T-helper 1 cell treated with Interleukin-12 subunit alpha and Interleukin-12 subunit beta and Interleukin-4 antibody, amounts not matched to agents 30 ng/mL and 1 ng/mL, for 36 hours (primary cell): ENCODE results near the gene CNDP2. TPM values are rescaled to one million over a fixed set of nuclear protein-coding genes. Genes with fewer than 3 reads are reported as not detected.

ENCODE experiments used
- intact Hi-C: fragments of 100-400 bp; cut with micrococcal nuclease; formaldehyde crosslinking; loops from one replicate; pipeline ENCODE4 v1.15.1; 2024
- total RNA-seq: library from RNA; stranded (reverse); gene quantifications from 2 replicates; pipeline ENCODE4 v1.2.3, GENCODE V29; 2022

The CNDP2 gene
- total RNA-seq, 1 donor from 2014 or later = 151 TPM

DNA sequence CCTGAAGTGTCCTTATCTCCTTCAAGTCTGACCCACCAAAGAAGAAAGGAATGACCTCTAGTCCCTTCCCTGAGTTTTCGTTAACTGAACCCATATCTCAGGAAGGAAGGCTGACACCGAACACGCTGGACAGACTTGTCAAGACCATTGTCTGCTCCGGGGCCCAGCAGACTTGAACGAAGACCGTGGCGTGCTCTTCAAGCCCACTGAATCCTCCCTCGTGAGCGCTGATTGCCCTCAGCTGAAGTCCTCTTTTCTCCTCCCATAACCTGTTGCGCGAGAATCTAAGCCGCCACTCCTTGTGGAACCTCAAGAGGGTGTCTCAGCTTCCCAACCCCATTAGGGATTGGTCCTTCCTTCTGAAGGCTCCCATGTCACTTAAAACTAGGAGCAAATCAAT is 37.5 kb downstream of the CNDP2 start:
- intact Hi-C loops = no loop called here

DNA sequence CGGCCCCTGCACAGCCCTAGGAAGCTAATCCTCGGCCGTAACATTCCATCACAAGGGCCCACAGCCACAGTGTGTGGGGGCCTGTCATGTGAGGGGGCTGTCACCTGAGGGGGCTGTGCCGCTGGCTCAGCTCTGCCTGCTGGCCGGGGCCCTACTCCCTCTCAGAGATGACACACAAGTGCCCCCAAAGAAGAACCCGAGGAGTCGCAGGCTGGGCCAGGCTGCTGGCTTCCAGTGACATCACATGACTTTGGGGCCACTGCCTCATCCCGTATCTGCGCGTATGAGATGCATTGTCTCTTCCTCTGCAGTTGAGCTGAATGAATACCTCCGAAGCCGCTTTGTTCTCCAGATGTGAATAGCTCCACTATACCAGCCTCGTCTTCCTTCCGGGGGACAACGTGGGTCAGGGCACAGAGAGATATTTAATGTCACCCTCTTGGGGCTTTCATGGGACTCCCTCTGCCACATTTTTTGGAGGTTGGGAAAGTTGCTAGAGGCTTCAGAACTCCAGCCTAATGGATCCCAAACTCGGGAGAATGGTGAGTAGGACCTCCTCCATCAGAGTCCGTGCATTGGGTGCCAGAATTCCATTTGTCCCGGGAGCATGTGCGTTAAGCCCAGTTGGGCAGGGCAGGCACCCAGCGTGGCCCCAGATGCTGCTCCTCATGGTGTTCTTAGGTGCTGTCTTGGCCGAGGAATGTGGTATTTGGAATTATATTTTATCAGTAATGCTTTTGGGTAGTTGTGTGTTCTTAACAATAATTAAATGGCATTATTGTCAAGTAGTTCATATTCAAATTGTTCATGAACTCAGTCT is 38.2 kb downstream of the CNDP2 start, which contains the start of gene CNDP1:
CNDP1 (plus strand) TSS at position 351 of the 820 bp plus-strand sequence; CDS start at position 519, 168 bp downstream.
- intact Hi-C loops = no loop called here

DNA sequence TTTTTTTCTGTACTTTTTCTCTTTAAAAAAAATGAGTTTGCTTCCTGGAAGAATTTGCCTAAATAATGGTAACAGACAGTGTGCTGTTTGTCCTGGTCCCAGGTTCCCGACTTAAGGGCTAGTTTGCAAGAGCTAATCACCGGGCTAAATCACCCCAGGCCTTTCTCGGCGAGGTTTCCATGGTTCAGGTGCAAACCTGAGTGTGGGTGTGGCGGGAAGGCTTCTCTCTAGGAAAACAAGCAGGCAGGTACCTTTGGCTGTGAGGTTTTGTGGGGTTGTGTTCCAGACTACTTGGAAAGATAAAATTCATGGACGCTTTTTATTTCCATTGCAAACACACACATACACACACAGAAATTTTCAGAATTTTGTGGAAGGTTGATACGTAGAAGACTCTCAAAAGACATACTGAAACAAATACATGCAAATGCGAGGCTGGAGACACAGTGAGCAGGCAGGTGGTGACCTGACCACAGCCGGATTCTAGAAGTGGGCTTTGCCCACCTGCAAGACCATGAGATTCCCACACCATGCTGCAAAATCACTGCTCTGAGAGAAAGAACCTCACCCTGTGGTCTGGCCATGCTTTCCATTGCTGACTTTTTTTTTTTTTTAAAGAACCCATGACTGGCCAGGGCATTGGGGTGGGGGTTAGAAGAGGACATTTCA is 39.0 kb downstream of the CNDP2 start:
- intact Hi-C loops = no loop called here

DNA sequence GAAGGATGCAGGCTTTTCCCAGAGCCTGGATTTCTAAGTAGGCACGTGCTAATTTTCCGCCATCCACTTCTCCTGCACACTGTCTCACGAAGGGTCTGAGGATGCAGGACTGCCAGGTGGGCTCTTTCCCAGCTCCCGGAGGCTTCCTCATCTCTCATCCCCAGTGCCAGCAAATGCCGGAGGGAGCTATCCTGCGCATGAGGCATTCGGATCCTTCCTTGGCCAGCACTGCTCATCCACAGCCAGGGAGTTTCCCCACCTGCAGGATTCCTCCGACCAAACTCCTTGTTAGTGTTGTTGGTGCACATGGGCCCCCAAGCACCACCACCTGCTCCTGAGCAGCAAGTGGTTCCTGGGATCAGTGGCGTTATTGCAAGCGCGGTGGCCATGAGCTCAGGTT is 43.1 kb downstream of the CNDP2 start:
- intact Hi-C loops = no loop called here

DNA sequence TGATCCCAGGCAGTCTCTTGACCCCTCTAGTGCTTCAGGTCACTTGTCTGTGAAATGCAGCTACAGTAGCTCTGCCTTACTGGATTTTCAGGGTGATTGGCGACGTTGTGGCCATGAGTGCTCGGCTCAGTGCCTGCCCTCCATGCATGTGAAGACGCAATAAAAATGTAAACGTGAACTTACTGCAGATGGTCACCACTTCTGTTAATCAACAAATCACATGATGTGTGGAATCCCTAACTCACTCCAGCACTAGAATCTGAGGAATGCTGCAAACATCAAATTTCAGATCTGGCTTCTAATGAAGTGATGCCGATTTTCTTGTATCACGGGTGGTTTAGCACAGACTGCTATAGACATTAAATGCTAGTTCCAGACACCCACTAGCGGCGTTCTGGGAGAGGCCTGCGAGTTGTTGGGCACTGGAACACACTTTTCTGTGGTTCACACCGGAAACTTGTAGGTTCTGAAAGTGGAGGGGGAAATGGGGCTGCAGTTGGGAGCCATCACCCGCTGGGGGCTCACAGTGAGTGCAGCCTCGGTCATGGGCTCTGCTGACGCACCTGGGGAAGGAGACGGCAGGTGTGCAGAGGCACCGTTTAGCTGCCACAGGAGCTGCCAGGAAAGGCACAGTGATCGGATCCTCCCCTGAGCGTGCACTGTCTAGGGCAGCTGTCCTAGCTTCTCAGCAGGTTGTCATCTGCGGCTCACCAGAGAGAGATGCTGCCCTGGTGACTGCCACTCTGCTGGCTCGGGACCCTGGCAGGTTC is 44.7 kb downstream of the CNDP2 start:
- intact Hi-C loops = no loop called here

DNA sequence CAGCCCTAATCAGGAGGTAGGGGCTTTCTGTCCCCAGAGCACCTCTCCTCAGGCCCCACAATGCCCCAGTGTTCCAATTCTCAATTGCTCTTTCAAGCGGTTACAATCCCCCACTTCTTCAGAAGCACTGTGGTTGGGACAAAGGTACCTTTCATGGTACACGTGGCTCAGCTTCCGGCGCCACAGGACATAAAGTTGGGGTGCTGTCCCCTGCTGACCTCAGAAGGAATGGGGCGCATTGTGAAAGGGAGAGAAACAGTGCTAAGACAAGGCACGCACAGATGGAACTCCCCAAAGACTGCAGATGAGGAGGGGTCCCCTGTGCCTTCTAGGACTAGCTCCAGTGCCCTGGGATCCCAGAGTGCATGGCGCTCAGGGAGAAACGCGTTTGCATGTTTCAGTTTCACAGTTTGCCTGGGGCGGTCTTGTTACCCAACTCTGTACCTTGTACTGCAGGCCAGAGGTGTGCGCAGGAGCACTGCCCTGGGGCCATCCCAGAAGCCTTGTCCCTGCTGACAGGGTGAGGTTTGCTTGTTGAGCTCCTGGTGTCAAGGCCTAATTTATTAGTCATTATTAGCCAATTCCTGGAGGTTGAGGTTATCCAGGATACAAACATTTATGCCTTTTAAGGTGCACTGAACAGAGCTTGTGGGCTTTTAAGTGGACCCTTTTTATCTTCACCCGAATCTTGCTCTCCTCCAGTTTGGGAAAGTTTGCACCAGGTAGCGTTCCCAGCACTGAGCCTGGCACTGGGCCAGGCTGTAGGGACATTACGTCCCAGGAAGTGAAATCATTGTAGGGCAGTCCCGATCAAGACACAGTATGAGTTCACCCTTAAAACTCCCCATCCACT is 45.8 kb downstream of the CNDP2 start:
- intact Hi-C loops = no loop called here

DNA sequence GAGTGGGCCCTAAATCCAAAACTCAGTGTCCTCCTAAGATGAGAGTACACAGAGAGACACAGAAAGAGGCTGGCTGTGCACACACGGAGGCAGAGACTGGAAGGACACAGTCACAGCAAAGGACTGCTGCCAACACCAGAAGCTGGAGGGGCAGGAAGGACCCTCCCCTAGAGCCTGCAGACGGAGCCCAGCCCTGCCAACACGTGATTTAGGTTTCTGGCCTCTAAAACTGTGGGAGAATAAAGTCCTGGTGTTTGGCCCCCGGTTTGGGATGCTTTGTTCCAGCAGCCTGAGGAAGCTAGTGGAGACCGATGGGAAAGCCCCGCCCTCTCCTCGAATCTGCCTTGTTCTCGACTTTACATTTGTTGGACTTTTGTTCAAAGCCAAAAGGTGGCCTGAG is 48.7 kb downstream of the CNDP2 start:
- intact Hi-C loops = no loop called here

DNA sequence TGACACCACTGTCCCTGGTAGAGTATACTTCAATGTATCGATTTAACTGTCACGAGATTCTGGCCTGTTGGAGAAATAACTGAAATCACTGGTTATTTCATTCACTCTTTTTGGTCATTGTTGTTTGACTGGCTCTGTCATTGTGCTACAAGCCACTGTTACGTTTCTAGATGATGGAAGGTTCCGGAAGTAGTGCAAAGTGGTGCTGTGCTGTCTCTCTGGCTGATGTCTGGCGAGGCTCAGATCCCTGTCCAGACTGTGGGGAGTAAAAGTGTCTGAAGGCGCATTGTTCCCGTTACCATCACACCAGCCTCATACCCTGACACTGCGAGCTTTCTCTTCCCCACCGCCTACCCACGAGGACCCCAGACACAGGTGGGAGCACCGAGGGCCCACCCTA is 49.8 kb downstream of the CNDP2 start:
- intact Hi-C loops = no loop called here

DNA sequence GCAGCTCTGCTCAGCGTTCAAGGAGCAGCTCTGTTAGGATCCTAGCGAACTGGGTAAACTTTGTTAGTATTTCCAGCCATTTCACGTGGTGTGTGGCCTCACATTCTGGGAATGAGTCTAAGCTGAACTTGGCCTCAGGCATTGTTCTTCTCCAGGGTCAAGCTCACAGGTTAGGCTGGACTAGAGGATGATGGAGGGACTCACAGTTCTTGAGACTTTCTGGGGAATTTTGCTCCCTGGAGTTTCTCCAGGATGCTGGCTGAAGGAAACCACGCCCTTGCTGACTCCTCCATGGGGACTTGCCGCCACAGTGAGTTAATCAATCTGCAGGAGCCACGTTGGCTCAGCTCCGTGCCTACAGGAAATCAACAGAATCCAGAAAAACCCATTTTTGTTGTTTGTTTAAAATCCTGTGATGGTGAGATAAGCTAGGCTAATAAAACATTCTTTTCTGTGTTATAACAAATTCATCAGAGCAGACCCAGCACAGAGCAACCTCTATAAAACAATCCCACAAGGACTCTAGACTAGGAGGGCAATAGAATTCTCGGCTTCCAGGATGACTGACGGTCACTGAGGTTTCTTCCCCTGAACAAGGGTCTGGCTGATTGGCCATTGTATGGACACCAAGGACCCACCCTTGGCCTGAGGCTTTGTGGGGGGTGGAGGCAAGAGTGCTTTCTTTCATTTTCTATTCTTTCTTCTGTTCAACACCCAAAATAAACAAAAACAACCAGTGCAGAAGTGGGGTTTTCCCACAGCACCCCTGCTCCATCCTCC is 50.8 kb downstream of the CNDP2 start:
- intact Hi-C loops = no loop called here

DNA sequence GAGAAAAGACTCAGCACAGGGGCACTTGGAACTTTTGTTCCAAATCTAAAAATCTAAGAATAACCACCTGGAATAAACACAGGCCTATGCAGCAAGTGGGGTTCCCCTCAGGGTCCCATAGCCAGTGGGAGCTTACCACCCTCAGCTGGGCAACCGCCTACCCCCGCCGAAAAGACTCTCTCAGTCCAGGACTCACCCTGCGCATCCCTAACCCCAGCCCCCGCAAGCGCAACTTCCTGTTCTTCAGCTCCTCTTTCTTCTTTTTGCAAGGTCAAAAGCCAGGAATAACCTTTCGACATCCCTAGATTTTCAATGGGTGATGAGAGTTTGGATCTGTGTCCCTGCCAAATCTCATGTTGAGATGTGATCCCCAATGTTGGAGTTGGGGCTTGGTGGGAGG is 51.7 kb downstream of the CNDP2 start:
- intact Hi-C loops = no loop called here

DNA sequence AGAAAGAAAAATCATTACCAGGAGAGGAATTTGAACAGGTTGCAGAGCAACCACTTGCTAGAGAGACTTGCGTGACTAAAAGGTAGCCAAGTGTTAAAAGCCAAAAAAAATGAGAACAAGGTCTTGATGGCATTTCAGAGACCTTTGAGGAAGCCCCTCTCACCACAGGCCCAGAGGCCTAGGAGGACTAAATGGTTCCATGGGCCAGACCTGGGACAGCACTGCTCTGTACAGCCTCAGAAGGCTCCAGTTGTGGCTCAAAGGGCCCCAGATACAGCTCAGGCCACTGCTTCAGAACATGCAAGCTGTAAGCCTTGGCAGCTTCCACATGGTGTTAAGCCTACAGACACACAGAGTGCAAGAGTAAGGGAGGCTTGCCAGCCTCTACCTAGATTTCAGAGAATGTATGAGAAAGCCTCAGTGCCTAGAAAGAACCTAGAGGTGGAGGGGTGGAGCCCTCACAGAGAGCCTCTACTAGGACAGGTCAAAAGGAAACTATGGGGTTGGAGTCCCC is 53.5 kb downstream of the CNDP2 start:
- intact Hi-C loops = no loop called here

DNA sequence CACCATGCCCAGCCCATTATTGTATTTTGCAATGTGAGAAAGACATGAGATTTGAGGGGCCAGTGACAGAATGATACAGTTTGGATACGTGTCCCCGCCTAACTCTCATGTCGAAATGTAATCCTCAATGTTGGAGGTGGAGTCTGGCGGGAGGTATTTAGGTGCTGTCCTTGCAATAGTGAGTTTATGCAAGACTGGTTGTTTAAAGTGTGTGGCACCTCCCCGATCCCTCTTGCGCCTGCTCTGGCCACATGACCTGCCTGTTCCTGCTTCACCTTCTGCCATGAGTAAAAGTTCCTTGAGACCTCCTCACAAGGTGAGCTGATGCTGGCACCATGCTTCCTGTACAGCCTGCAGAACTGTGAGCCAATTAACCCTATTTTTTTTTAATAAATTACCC is 54.7 kb downstream of the CNDP2 start:
- intact Hi-C loops = loop anchor here (1.0 kb wide), 1 partner anchor 1798 kb away; no protein-coding TSS in a partner anchor

DNA sequence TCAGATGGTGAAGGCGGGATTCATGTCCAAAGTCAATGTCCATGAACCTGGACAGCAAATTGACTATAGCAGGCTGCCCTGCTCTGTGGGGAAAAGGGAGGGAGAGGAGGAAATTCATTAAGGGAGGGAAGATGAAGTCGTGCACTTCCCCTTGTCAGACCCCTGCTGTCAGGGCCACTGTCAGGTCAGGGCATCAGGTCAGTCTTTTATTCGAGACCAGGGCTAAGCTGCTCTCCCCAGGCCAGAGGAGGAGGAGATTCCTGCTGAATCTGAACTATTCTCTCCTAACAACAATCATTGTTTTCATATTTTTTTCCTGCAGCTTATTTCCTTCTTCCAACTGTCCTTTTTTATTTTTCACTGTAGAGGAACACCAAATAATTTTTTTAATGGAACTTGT is 55.3 kb downstream of the CNDP2 start:
- intact Hi-C loops = loop anchor here (1.0 kb wide), 1 partner anchor 1798 kb away; no protein-coding TSS in a partner anchor

DNA sequence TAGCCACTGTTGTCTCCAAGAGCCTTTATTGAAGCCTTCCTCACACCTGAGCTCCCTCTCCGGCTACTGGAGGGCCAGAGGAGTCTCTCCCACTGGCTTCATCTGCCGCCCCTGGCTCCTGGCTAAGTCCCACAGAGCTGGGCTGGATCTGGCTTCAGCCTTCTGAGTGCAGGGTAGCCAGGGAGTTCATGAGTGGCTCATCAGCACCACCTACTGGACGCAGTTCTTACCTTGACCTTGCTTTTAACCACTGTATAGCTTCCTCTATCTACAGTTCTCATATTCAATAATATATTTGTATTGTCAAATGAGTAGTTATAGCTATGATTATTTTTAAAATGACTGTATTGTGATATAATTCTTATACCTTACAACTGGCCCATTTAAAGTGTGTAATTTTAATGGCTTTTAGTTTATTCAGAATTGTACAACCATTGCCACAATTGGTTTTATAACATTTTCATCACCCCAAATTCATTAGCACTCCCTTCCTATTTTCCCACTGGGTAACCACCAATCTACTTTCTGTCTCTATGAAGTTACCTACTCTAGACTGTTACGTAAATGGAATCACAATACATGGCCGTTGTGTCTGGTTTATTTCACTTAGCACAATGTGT is 55.9 kb downstream of the CNDP2 start:
- intact Hi-C loops = loop anchor here (1.0 to 2.0 kb wide), 10 partner anchors 45 to 1797 kb away; partner anchors contain the start of genes TIMM21 and ZNF407

DNA sequence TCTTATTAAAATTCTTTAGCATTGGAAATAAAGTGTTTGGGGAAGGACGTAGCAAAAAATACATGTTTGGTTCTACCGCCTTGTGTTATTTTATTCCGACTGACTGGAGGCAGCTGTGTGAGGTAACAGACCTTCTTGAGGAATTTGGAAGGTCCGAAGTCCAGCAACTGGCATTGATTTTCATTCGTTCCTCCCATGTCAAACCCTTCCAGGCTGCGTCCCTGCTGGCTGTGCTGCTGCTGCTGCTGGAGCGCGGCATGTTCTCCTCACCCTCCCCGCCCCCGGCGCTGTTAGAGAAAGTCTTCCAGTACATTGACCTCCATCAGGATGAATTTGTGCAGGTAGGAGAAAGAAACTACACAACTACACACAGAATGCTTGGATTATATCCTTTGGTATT is 60.0 kb downstream of the CNDP2 start:
- intact Hi-C loops = no loop called here

DNA sequence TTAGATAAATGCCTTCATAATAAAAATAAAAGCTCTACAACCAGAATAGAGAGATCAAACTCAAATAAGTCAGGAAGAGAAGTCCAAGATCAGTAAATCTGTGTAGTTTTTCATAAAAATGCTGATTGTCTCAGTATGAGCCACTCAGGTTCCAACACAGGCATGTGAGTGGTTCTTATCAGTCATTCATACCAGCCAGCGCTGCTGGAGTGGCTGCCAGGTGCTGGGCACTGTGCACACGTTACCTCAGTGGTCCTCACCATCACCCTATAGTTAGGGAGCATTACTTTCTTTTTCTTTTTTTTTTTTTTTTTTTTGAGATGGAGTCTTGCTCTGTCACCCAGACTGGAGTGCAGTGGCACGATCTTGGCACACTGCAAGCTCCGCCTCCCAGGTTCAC is 61.9 kb downstream of the CNDP2 start:
- intact Hi-C loops = no loop called here

DNA sequence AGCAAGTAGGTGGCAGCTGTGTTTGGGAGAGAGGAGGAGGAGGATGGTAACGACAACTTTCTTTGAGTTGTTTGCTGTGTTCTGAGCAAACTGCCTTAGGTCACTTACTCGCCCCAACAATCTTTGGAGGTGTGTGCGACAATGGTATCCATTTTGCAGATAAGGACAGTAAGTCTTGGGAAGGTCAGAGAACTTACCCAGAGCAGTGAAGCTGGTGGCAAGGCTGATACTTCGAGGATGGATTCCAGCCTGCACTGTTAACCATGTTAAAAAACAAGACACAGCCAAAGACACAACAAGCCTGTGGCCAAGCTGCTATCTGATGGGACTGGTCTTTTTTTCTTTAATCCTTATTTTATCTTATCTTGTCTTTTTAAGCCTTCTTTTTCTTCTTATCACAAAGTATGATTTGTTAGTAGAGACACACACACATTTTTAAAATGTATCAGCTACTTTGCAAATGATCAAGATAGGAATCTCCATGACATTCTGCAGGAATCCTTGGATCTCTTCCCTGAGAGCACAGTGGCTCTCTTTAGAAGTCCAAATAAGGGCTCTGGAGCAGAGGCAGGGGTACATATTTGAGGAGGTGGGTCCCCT is 66.1 kb downstream of the CNDP2 start:
- intact Hi-C loops = no loop called here

DNA sequence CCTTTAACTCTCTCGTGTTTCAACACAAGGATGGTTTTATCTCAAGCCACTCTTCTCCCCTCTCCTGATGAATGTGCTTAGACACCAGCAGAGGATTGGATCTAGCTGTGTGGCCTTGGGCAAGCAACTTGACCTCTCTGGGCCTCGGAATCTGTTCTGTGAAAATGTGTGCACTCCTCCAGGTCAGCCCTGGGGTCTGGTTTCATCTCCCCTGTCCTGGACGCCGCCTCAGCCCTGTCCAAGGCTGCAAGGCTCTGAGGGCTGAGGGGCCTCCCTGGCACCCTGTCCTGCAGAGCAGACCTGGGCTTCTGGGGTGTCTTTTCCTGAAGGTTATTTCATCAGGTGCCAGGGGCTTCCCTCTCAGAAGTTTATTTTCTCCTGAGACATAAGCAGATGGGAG is 66.6 kb downstream of the CNDP2 start:
- intact Hi-C loops = no loop called here

DNA sequence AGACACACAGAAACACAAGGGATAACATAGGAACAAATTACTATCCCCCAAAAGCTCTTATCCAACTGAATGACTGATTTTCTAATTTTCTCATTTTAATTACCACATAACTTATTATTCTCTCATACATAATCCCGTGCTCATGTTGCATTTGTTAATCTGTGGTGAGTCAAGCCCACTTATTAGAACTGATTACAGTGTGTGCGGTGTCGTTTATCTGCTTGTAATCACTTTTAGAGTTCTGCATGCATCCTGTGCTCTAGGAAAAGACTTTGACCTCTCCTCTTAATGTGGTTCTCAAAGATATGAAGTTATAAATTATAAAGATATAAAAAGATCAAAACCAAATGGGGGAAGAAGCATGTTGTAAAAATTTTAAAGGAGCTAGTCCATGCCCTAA is 67.8 kb downstream of the CNDP2 start:
- intact Hi-C loops = no loop called here
